ENCODE data around the gene CD300A. TPM values are rescaled to one million over a fixed set of nuclear protein-coding genes. Genes with fewer than 3 reads are reported as not detected.

The CD300A gene
- total RNA-seq, 2 donors from 2014 or later, result 2.0 to 3.1 TPM

- WGBS, 2 donors, result 23 to 25% methylated on average over 5 of the region's 5 CpGs
- Histone ChIP-seq H3K4me1 (peaks cover 55% of the 10 kb centered on the region), H3K4me3 (no peak overlapping the region), H3K9me3 (no peaks in the 10 kb centered on the region), H3K27ac (peak overlapping the region; percentile 65 to 100 (median 99)), H3K36me3 (replicated peaks in 1 of 2; ENCODE audit: insufficient read depth in 1 of 2, low read depth in 2 of 2) (no peaks in the 10 kb centered on the region), H3K27me3 (no peaks in the 10 kb centered on the region)
- TF ChIP-seq POLR2A (IDR thresholded peaks at IDR 0.05) (no peak), CTCF (IDR thresholded peaks at IDR 0.05) (no peak)
- DNase-seq (peak in 3 of 4 donors; percentile 40 to 53 (median 46)), ATAC-seq (no peak)
- intact Hi-C loops (cut with DNase I), result no loop called here
Measured at GRCh38 chr17:74435775-74436359, 30.6 kb upstream of the CD300A start.

- H3K4me1 ChIP-seq, result peaks cover 54% of the 10 kb centered on the region
- H3K27me3 ChIP-seq, result no peaks in the 10 kb centered on the region
- TF ChIP-seq CTCF (IDR thresholded peaks at IDR 0.05) (peak in 6 of 7 experiments; percentile 34 to 64 (median 46)), POLR2A (IDR thresholded peaks at IDR 0.05) (no peak)
- ATAC-seq (no peak), DNase-seq (no peak)
- no peak overlapping the region for H3K4me3 ChIP-seq
- WGBS, 2 donors, result 91 to 99% methylated on average over 3 of the region's 3 CpGs
- intact Hi-C loops (cut with DNase I), result no loop called here
- peak overlapping the region in 2 of 4 donors; percentile 40 to 99 for H3K27ac ChIP-seq
- no peaks in the 10 kb centered on the region for H3K36me3 ChIP-seq (replicated peaks in 1 of 2; ENCODE audit: insufficient read depth in 1 of 2, low read depth in 2 of 2)
- no peaks in the 10 kb centered on the region for H3K9me3 ChIP-seq
Measured at GRCh38 chr17:74437702-74438101, 28.7 kb upstream of the CD300A start.

GRCh38 chr17:74439691-74440567 is 26.5 kb upstream of the CD300A start:
- H3K36me3 ChIP-seq (replicated peaks in 1 of 2; ENCODE audit: insufficient read depth in 1 of 2, low read depth in 2 of 2), result no peaks in the 10 kb centered on the region
- intact Hi-C loops (cut with DNase I), result no loop called here
- no peaks in the 10 kb centered on the region for H3K9me3 ChIP-seq
- 85 to 95% methylated on average over 19 to 26 of the region's 31 CpGs for WGBS, 2 donors
- DNase-seq, result no peak
- no peak for ATAC-seq
- H3K27me3 ChIP-seq, result no peaks in the 10 kb centered on the region
- H3K4me3 ChIP-seq, result no peak overlapping the region
- peak overlapping the region in 1 of 4 donors; percentile 15 for H3K27ac ChIP-seq
- TF ChIP-seq CTCF (IDR thresholded peaks at IDR 0.05) (no peak), POLR2A (IDR thresholded peaks at IDR 0.05) (no peak)
- peaks cover 56% of the 10 kb centered on the region for H3K4me1 ChIP-seq

- Histone ChIP-seq H3K27me3 (no peaks in the 10 kb centered on the region), H3K4me1 (peaks cover 49% of the 10 kb centered on the region), H3K27ac (peak overlapping the region in 1 of 4 donors; percentile 96), H3K36me3 (replicated peaks in 1 of 2; ENCODE audit: insufficient read depth in 1 of 2, low read depth in 2 of 2) (no peaks in the 10 kb centered on the region), H3K4me3 (no peak overlapping the region), H3K9me3 (no peaks in the 10 kb centered on the region)
- DNase-seq (no peak), ATAC-seq (no peak)
- 86 to 88% methylated on average over 7 of the region's 7 CpGs for WGBS, 2 donors
- TF ChIP-seq CTCF (IDR thresholded peaks at IDR 0.05) (no peak), POLR2A (IDR thresholded peaks at IDR 0.05) (no peak)
- intact Hi-C loops (cut with DNase I), result no loop called here
Measured at GRCh38 chr17:74441537-74441936, 24.9 kb upstream of the CD300A start.

Data from body of pancreas (tissue), 4 donors.